PC-3 (cell line): ENCODE data around the gene HMCN2. TPM values are rescaled to one million over a fixed set of nuclear protein-coding genes. Genes with fewer than 3 reads are reported as not detected.

ENCODE experiments used
- ATAC-seq: fragments of 200-7000 bp; cut with Tn5 transposase; 2 replicates; pipeline ENCODE4 v1.9.1; 2020; ENCODE audit warnings: mild to moderate bottlenecking, moderate library complexity
- BruUV-seq: library from RNA; stranded (reverse); fragments of 400-500 nt; replicated peaks from 2 replicates; lab custom pipeline; 2021; lab: Mats Ljungman, UMichigan
- CTCF ChIA-PET: fragments of 300-600 bp; sonication (Branson Sonifier 250); formaldehyde crosslinking; loops from one replicate; lab custom pipeline; 2022; ENCODE audit warnings: antibody characterized with exemption; lab: Charles Lee
- POLR2A ChIA-PET: fragments of 300-600 bp; sonication (Branson Sonifier 250); formaldehyde crosslinking; loops from one replicate; lab custom pipeline; 2022; ENCODE audit warnings: antibody characterized with exemption; ENCODE audit not compliant: unreplicated experiment; lab: Charles Lee
- DNase-seq: peaks from one replicate; pipeline ENCODE4 v3.0.0-alpha.2; 2015
- H2AFZ ChIP-seq: fragments of 300-600 bp; sonication (generic); 2 replicates; pipeline ENCODE4 v1.6.0; 2016; ENCODE audit warnings: antibody characterized with exemption, low read length
- H3F3A ChIP-seq: fragments of 300-600 bp; sonication (generic); one replicate; pipeline ENCODE4 v1.6.0; 2017; ENCODE audit warnings: antibody characterized with exemption, low read length, control low read depth, mild to moderate bottlenecking; ENCODE audit not compliant: unreplicated experiment
- H3K27ac ChIP-seq: fragments of 300-600 bp; sonication (generic); 2 replicates; pipeline ENCODE4 v1.5.1; 2016; ENCODE audit warnings: mild to moderate bottlenecking, low read length
- H3K27me3 ChIP-seq: fragments of 300-600 bp; sonication (generic); 2 replicates; pipeline ENCODE4 v1.6.1; 2016; ENCODE audit warnings: low read length, mixed read lengths
- H3K36me3 ChIP-seq: fragments of 300-600 bp; sonication (generic); 2 replicates; pipeline ENCODE4 v1.6.1; 2016; ENCODE audit warnings: low read depth, mixed run types, low read length, mixed read lengths
- H3K4me1 ChIP-seq: fragments of 300-600 bp; sonication (generic); 2 replicates; pipeline ENCODE4 v1.5.1; 2016; ENCODE audit warnings: low read length; ENCODE audit not compliant: insufficient read depth
- H3K4me2 ChIP-seq: fragments of 300-600 bp; sonication (generic); 2 replicates; pipeline ENCODE4 v1.6.0; 2016; ENCODE audit warnings: low read length
- H3K4me3 ChIP-seq: fragments of 300-600 bp; sonication (generic); 2 replicates; pipeline ENCODE4 v1.5.1; 2016; ENCODE audit warnings: mild to moderate bottlenecking, low read length, mixed read lengths
- H3K79me2 ChIP-seq: fragments of 300-600 bp; sonication (generic); 2 replicates; pipeline ENCODE4 v1.6.1; 2017; ENCODE audit warnings: low read length, mixed read lengths
- H3K9ac ChIP-seq: fragments of 300-600 bp; sonication (generic); 2 replicates; pipeline ENCODE4 v1.6.0; 2016; ENCODE audit warnings: mild to moderate bottlenecking, low read length
- H3K9me2 ChIP-seq: fragments of 300-600 bp; sonication (generic); replicated peaks from 2 replicates; pipeline ENCODE4 v1.6.1; 2016; ENCODE audit warnings: mixed run types, low read length, mixed read lengths
- H3K9me3 ChIP-seq: fragments of 300-600 bp; sonication (generic); 2 replicates; pipeline ENCODE4 v1.6.1; 2016; ENCODE audit warnings: low read length, mixed read lengths
- H4K20me1 ChIP-seq: fragments of 300-600 bp; sonication (generic); 2 replicates; pipeline ENCODE4 v1.6.1; 2016; ENCODE audit warnings: low read length, mixed read lengths
- EZH2 ChIP-seq: fragments of 300-600 bp; sonication (generic); IDR thresholded peaks from one replicate; pipeline ENCODE4 v1.6.1; 2017; ENCODE audit warnings: antibody characterized with exemption, mild to moderate bottlenecking, low read length; ENCODE audit not compliant: unreplicated experiment
- EZH2phosphoT487 ChIP-seq: fragments of 300-600 bp; sonication (generic); IDR thresholded peaks from 2 replicates; pipeline ENCODE4 v1.6.1; 2018; ENCODE audit warnings: mild to moderate bottlenecking, antibody characterized with exemption, low read length, borderline replicate concordance
- intact Hi-C: fragments of 100-400 bp; cut with micrococcal nuclease; formaldehyde crosslinking; loops from 2 replicates; pipeline ENCODE4 v1.9.0; 2023
- total RNA-seq: library from RNA; depleted of rRNA; stranded (reverse); fragments of >200 nt; gene quantifications from 2 replicates; pipeline ENCODE4 v1.2.3, GENCODE V29; 2014
- TF ChIP-seq, protein P1 (sequence below): fragments of 300-600 bp; sonication (generic); conservative IDR thresholded peaks from 2 replicates; pipeline ENCODE4 v1.5.1; 2017; ENCODE audit warnings: antibody characterized with exemption, low read depth, mild to moderate bottlenecking, low read length

Gene HMCN2
- total RNA-seq, 1 experiment from 2014 or later: 0.11 TPM

DNA sequence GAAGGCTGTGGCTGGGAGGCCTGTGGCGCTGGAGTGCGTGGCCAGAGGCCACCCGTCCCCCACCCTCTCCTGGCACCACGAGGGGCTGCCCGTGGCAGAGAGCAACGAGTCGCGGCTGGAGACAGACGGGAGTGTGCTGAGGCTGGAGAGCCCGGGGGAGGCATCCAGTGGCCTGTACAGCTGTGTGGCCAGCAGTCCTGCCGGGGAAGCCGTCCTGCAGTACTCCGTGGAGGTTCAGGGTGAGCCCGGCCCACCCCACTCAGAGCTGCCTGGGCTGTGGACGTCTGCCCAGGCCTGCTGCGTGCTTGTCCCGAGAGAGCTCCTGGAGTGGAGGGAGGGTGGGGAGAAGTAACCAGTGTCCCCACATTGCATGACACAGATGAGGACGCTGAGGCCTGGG, 89.2 kb downstream of the HMCN2 start:
- POLR2A ChIA-PET: no interaction called here
- H4K20me1 ChIP-seq: no peaks in the 10 kb centered on the region
- ATAC-seq (no peak), DNase-seq (no peak)
- intact Hi-C loops: no loop called here
- H3K4me3 ChIP-seq: no peak overlapping the region
- no peaks in the 10 kb centered on the region for H3K9me2 ChIP-seq
- H3K27ac ChIP-seq: no peak overlapping the region
- BruUV-seq: no TSS peak
- peaks cover 12% of the 10 kb centered on the region for H3K4me1 ChIP-seq
- no peaks in the 10 kb centered on the region for H3K27me3 ChIP-seq
- no peaks in the 10 kb centered on the region for H3K36me3 ChIP-seq
- no peaks in the 10 kb centered on the region for H3K9me3 ChIP-seq
- no peaks in the 10 kb centered on the region for H3K79me2 ChIP-seq
- H3F3A ChIP-seq: no peaks in the 10 kb centered on the region
- no peak overlapping the region for H3K9ac ChIP-seq
- no peak for TF ChIP-seq EZH2phosphoT487
- no peak for TF ChIP-seq EZH2
- TF ChIP-seq, protein P1, sequence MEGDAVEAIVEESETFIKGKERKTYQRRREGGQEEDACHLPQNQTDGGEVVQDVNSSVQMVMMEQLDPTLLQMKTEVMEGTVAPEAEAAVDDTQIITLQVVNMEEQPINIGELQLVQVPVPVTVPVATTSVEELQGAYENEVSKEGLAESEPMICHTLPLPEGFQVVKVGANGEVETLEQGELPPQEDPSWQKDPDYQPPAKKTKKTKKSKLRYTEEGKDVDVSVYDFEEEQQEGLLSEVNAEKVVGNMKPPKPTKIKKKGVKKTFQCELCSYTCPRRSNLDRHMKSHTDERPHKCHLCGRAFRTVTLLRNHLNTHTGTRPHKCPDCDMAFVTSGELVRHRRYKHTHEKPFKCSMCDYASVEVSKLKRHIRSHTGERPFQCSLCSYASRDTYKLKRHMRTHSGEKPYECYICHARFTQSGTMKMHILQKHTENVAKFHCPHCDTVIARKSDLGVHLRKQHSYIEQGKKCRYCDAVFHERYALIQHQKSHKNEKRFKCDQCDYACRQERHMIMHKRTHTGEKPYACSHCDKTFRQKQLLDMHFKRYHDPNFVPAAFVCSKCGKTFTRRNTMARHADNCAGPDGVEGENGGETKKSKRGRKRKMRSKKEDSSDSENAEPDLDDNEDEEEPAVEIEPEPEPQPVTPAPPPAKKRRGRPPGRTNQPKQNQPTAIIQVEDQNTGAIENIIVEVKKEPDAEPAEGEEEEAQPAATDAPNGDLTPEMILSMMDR: no peak
- H2AFZ ChIP-seq: no peak overlapping the region
- no peak overlapping the region for H3K4me2 ChIP-seq
- CTCF ChIA-PET: no interaction called here

DNA sequence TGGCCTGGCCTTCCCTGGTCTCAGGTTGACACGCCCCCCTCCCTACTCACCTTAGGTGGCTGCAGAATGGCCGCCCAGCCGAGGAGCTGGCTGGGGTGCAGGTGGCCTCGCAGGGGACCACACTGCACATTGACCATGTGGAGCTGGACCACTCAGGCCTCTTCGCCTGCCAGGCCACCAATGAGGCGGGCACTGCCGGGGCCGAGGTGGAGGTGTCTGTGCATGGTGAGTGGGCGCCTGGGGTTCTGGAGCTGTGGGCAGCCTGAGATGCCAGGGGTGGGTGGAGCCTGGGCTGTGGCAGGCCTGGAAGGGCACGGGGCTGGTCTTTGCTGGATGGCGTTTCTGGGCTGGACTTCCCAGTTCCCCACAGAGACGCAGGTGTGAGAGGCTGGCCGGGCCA, 90.5 kb downstream of the HMCN2 start:
- H3K4me1 ChIP-seq: peaks cover 12% of the 10 kb centered on the region
- TF ChIP-seq EZH2phosphoT487 (no peak), EZH2 (no peak)
- TF ChIP-seq, protein P1: no peak
- ChIA-PET POLR2A (no interaction called here), CTCF (no interaction called here)
- H3K9me3 ChIP-seq: no peaks in the 10 kb centered on the region
- no peak overlapping the region for H3K4me3 ChIP-seq
- DNase-seq (no peak), ATAC-seq (no peak)
- H3K36me3 ChIP-seq: no peaks in the 10 kb centered on the region
- H3K4me2 ChIP-seq: no peak overlapping the region
- no peak overlapping the region for H3K27ac ChIP-seq
- intact Hi-C loops: no loop called here
- no peaks in the 10 kb centered on the region for H3F3A ChIP-seq
- BruUV-seq: no TSS peak
- H3K9ac ChIP-seq: no peak overlapping the region
- no peaks in the 10 kb centered on the region for H4K20me1 ChIP-seq
- H3K27me3 ChIP-seq: no peaks in the 10 kb centered on the region
- no peak overlapping the region for H2AFZ ChIP-seq
- no peaks in the 10 kb centered on the region for H3K9me2 ChIP-seq
- no peaks in the 10 kb centered on the region for H3K79me2 ChIP-seq

DNA sequence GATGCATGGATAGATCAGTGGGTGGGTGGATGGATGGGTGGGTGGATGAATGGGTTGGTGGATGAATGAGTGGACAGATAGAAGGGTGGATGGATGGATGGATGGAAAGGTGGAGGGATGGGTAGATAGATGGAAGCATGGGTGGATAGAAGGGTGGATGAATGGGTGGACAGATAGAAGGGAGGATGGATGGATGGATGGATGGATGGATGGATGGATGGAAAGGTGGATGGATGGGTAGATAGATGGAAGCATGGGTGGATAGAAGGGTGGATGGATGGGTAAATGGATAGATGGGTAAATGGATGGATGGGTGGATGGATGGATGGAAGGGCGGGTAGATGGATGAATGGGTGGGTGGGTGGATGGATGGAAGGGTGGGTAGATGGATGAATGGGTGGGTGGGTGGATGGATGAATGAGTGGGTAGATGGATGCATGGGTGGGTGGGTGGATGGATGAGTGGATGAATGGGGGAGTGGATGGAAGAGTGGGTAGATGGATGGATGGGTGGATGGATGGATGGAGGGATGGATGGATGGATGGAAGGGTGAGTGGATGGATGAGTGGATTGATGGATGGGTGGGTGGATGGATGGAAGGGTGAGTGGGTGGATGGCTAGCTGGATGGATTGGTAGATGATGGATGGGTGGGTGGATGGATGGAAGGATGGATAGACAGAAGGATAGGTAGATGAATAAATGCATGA, 91.5 kb downstream of the HMCN2 start:
- H4K20me1 ChIP-seq: no peaks in the 10 kb centered on the region
- no TSS peak for BruUV-seq
- no peaks in the 10 kb centered on the region for H3K9me2 ChIP-seq
- ChIA-PET POLR2A (no interaction called here), CTCF (no interaction called here)
- no peak for DNase-seq
- H3K9me3 ChIP-seq: no peaks in the 10 kb centered on the region
- TF ChIP-seq EZH2phosphoT487 (no peak), EZH2 (no peak)
- TF ChIP-seq, protein P1: no peak
- no peak overlapping the region for H3K4me3 ChIP-seq
- H3K79me2 ChIP-seq: no peaks in the 10 kb centered on the region
- no peak overlapping the region for H3K4me2 ChIP-seq
- no peak overlapping the region for H3K27ac ChIP-seq
- H2AFZ ChIP-seq: no peak overlapping the region
- H3K4me1 ChIP-seq: peaks cover 12% of the 10 kb centered on the region
- no peaks in the 10 kb centered on the region for H3K36me3 ChIP-seq
- H3F3A ChIP-seq: no peaks in the 10 kb centered on the region
- no peak for ATAC-seq
- intact Hi-C loops: no loop called here
- no peaks in the 10 kb centered on the region for H3K27me3 ChIP-seq
- no peak overlapping the region for H3K9ac ChIP-seq
